GM18508 (cell line): Measurements from ENCODE around the gene ZNF444.
"Not testable (repeated sequence)": the region's sequence is repeated elsewhere in the genome, so short reads cannot be mapped to it uniquely, and the experiment has no call there.

ENCODE experiments used
- ATAC-seq: cut with Tn5 transposase; IDR thresholded peaks from one replicate; pipeline ENCODE4 v1.9.1; 2021; ENCODE audit warnings: moderate number of reproducible peaks; ENCODE audit not compliant: insufficient read depth, unreplicated experiment

The ZNF444 gene

DNA sequence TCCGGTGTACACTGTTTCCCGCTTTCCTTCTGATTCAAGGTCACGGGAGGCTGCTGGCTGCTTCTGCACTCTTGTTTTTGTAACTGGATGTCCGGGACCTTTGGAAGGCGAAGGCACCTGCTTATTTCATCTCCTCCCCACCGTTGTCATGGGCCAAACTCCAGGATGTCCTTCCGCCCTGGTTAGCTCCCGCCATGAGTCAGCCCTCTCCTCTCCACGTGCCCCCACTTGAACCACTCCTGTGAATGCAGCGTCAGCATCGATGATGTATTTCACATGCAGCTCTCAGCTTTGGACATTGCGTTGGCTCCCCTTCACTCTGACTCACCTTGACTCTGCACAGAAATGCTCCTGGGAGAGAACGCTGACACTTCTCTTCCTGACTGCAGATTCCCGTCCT lies 29.2 kb downstream of the ZNF444 start:
- ATAC-seq: no peak

DNA sequence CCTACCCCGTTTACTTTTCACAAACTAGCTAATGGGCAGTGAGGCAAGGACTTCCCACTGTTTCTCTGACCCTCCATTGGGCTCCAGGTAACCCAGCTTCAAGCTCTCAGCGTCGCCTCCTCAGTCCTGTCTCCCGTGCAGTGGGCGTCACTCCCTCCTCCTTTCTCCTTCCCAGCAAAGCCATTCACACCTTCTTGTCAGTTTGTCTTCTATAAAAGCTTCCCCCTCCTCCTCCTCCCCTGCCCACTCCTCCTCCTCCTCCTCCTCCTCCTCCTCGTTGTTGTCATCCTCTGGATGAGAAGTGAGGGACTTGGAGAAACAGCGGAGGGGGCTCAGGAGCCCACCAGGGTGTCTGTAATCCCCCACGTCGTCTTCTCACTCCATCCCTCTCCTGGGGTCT lies 33.0 kb downstream of the ZNF444 start:
- ATAC-seq: no peak

DNA sequence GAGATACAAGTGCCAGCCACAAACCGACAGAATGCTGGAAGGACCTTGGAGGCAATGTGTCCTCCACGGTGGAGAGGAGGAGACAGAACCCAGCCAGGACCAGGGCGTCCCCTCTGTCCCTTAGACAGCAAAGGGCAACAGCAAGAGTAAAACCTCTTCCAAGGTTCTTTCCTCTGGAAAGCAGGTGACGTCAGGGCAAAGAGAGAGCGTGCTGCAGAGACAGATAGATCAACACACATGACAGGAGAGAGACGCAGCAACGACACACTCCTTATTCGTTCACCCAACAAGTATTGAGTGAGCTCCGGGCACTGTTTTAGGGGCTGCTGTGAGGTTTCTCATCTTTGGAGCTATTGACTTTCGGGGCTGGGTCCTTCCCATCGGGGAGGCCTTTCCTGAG lies 33.5 kb downstream of the ZNF444 start:
- no peak for ATAC-seq

DNA sequence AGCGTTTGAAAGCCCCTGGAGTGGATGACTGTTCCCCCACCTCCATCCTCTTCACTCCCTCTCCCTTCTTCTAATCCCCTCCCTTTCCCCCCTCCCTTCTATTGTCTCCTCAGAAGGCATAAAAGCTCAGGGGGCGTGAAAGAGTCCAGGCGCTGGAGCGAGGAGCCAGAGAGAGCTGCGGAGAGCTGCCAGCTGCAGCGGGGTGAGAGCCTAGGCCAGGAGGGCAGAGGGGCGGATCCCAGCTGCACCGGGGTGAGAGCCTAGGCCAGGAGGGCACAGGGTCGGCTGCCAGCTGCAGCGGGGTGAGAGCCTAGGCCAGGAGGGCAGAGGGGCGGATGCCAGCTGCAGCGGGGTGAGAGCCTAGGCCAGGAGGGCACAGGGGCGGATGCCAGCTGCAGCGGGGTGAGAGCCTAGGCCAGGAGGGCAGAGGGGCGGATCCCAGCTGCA lies 34.8 kb downstream of the ZNF444 start, which contains the start of gene GALP:
GALP (plus strand) TSS at position 148 of the 447 bp plus-strand sequence. CDS start 1,101 bp downstream, outside the sequence.
- ATAC-seq: not testable (repeated sequence)

DNA sequence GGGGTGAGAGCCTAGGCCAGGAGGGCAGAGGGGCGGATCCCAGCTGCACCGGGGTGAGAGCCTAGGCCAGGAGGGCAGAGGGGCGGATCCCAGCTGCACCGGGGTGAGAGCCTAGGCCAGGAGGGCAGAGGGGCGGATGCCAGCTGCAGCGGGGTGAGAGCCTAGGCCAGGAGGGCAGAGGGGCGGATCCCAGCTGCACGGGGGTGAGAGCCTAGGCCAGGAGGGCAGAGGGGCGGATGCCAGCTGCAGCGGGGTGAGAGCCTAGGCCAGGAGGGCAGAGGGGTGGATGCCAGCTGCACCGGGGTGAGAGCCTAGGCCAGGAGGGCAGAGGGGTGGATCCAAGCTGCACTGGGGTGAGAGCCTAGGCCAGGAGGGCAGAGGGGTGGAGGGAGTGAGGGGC lies 35.2 kb downstream of the ZNF444 start:
- not testable (repeated sequence) for ATAC-seq

DNA sequence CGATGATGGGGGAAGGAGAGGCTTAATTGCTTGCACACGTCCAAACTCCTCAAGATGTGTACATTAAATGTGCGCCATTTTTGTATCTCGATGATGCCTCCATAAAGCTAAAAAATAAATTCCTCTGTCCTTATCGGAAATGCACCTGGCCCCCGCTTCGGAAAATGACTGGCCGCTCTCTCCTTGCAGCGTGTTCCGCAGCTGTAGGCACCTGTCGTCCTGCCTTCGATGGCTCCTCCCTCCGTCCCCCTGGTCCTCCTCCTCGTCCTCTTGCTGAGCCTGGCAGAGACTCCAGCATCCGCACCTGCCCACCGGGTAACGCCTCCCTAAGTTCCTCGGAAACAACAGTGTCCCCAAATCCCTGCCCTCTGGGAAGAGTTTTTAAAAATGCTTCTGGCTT lies 35.8 kb downstream of the ZNF444 start:
- ATAC-seq: no peak

DNA sequence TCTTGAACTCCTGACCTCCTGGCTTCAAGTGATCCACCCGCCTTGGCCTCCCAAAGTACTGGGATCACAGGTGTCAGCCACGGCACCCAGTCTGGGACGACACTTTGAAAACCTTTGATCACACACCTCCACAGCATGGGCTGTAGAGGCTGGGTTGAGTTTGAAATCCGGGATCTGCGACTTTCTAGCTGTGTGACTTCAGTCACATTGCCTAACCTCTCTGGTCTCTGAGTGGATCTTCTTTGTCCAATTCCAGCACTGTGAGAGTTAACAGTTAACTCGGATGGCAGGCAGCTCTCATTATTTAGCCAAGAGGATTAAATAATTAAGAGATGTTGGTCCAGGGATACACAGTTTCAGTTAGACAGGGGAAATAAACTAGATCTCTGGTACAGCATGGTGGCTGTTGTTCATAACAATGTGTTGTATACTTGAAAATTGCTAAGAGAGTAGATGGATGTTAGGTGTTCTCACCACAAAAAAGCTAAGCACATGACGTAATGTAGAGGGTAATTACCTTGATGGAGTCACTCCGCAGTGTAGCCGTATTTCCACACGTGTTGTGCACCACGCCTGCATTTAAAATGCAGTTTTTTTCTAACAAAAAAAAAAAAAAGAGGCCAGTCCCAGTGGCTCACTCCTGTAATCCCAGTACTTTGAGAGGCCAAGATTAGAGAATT lies 36.6 kb downstream of the ZNF444 start:
- ATAC-seq: no peak

DNA sequence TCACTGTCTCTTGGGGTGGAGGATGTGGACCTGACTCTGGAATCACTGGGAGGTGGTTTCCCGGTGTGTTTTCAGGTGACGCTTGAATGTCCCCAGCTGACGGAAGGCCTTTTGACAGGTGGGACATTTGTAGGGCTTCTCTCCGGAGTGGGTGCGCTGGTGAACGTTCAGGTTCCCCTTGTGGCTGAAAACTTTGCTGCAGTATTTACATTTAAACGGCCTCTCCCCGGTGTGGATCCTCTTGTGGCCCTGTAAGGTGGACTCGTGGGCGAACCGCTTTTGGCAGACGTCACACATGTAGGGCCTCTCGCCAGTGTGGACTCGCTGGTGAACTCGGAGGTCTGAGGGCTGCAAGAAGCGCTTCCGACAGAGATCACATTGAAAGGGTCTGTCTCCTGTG lies 48.7 kb downstream of the ZNF444 start:
- no peak for ATAC-seq

DNA sequence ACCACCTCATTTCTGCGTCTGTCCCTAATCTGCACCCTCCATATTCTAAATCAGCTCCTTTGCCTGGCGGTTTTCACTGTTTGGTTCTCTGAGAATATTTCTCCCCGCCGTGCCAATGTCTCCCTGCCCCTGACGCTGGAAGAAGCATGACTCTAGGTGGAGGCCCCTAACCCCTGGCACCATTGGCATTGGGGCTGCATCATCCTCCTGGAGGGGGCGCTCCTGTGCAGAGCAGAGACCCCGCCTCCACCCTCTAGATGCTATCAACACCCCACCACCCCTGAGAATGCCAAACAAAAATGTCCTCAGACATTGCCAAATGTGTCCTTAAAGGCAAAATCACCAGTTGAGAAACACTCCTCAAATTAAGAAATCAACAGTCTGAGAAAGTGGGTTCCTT lies 50.0 kb downstream of the ZNF444 start:
- ATAC-seq: no peak

DNA sequence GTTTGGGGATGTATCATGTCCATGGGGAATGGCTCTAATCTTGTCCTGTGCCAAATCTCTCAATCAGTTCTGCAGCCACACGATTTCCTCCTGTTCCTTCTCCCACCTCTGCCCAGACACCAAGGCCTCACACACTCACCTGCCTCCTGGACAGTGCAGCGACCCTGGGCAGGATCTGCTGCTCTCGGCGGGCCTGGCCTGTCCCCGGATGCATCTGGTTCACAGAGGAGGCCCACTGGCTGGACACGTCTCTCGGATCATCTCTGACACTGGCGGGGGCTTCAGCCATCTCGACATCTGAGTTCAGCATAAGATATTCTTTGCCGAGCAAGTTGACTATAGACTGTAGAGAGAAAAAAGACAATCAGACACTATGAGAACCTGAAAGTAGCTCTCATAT lies 50.6 kb downstream of the ZNF444 start:
- no peak for ATAC-seq

DNA sequence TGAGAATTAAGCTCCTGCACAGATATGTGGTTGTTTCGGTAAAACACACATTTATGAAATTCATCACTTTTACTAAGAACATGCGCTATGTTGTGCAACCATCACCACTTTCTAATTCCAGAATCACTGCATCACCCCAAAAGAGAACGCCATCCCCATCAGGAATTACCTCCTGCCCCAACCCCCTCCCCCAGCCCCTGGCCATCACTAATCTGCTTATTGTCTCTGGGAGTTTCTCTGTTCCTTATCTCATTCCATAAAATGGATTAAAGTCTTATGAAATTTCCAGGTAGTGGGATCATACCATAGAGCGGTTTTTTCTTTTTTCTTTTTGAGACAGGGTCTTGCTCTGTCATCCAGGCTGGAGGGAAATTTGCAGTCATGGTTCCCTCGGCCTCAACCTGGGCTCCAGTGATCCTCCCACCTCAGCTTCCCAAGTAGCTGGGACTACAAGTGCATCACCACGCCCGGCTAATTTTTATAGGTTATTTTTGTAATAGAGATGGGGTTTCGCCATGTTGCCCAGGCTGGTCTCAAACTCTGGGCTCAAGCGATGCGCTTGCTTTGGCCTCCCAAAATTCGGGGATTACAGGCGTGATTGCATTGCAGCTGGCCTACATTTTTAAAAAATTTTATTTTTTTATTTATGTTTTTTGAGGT lies 53.0 kb downstream of the ZNF444 start:
- no peak for ATAC-seq

DNA sequence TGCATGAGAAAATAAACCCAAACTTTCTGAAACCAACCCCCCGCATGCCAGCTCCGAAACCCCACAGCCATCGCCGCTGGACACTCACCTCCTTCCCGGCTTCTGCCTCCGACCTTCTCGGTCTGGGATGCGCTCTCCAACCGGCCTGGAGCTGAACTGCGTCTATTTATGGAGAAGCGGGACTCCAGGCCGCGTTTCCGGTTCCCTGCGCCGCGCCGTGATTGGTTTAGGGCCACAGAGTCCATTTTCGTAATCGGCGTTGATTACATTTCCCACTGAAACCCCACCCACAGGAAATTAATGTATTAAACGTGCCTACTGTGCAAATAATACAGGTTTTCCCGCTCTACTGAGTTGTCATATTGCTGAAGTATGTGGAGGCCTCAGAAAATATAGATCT lies 56.6 kb downstream of the ZNF444 start, which contains the start of gene ZSCAN5B:
ZSCAN5B (minus strand) TSS at position 138 of the 400 bp plus-strand sequence. CDS start 4,731 bp downstream, outside the sequence.
- ATAC-seq: not testable (repeated sequence)

DNA sequence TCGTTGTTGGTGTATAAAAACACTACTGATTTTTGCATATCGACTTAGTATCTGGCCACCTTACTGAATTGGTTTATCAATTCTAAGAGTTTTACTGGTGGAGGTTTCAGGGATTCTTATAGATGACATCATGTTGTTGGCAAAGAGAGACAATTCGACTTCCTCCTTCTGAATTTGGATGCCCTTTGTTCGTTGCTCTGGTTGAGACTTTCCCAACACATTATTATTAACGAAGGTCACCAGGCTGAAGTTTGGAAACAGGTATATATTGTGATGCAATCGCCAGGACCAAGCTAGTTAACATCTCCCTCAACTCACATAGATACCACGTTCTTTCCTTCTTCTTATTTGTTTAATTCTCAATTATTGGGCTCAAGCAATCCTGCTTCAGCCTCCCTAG lies 58.6 kb downstream of the ZNF444 start:
- ATAC-seq: no peak

DNA sequence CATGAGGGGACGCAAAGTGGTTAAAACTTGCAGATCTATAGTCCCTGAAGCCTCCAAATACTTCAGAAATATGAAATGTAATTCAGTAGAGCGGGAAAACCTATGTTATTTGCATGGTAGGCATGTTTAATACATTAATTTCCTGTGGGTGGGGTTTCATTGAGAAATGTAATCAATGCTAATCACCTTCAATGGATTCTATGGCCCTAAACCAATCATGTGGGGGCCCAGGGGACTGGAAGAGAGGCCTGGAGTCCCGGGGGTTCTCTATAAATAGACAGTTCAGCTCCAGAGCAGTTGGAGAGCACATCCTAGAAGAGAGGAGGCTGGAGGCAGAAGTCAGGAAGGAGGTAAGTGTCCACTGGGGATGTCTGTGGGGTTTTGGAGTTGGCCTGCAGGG lies 60.9 kb downstream of the ZNF444 start, which contains the start of gene ZSCAN5C:
ZSCAN5C (plus strand) TSS at position 301 of the 400 bp plus-strand sequence. CDS start 3,641 bp downstream, outside the sequence.
- no peak for ATAC-seq

DNA sequence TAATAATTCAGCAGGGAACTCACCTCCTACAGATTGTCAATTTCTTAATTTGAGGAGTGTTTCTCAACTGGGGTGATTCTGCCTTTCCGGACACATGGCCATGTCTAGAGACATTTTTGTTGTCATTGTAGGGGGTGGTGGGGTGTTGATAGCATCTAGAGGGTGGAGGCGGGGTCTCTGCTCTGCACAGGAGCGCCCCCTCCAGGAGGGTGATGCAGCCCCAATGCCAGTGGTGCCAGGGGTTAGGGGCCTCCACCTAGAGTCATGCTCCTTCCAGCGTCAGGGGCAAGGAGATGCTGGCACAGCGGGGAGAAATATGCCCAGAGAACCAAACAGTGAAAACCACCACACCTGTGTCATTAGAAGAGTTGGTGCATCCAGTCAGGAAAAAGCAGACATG lies 66.5 kb downstream of the ZNF444 start:
- not testable (repeated sequence) for ATAC-seq

DNA sequence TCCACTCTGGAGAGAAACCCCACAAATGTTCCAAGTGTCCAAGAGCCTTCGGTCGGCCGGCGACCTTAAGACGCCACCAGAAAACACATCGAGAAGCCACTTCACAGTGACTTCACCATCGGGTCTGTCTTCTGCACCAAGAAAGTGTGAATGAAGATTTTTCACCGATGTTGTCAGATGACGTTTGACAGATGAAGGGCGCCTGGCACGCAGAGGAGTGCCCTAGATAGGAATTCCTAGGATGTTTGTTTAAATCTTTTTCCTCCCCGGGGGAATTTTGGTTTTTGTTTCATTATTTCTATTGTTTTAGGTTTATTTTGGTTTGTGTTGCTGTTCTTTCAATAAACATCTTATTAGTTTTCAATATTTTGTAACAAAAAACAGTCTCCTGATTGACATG lies 68.0 kb downstream of the ZNF444 start:
- no peak for ATAC-seq

DNA sequence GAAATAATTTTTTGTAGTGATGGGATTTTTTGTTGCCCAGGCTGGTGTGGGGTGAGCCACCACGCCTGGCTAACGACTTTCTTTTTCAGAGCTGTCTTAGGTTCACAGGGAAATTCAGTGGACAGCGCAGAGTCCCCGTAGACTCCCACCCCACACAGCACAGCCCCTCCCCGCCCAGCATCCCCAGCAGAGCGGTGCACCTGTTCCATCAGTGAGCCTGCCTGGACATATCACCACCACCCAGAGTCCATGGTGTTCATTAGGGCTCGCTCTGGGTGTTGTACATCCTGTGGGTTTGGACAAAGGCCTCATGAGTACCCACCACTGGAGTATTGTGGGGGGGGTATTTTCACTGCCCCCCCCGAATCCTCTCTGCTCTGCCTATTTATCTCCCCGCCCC lies 68.9 kb downstream of the ZNF444 start:
- not testable (repeated sequence) for ATAC-seq
